HG03025 (cell line): ENCODE results near the gene TMEM62.
"Not testable (repeated sequence)": the region's sequence is repeated elsewhere in the genome, so short reads cannot be mapped to it uniquely, and the experiment has no call there.

Experiments
- ATAC-seq: cut with Tn5 transposase; IDR thresholded peaks from one replicate; pipeline ENCODE4 v1.9.1; 2021; ENCODE audit warnings: mild to moderate bottlenecking, moderate library complexity; ENCODE audit not compliant: unreplicated experiment, low FRiP score

The TMEM62 gene

DNA sequence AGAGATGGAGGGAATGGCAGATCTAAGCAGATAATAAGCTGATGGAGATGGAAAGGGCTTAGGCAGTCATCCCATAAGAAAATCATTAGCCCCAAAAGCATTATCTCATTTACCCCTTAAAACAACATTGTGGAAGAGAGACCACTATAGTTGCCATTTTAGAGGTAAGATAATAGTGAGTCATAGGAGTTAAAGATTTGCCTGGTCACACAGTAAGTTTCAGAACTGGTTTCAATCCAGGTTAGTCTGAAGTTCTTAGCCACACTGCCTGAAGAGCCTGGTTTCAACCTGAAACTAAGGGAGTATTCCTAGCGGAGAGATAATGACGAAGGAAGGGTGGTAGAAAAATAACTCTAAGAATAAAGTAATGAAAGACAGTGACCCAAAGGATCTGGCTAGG, 14.6 kb upstream of the TMEM62 start:
- ATAC-seq: no peak

- no peak for ATAC-seq
Observed at GRCh38 chr15:43121863-43122262, 11.5 kb upstream of the TMEM62 start.

GRCh38 chr15:43125100-43125661, 8.2 kb upstream of the TMEM62 start:
- ATAC-seq: no peak

DNA sequence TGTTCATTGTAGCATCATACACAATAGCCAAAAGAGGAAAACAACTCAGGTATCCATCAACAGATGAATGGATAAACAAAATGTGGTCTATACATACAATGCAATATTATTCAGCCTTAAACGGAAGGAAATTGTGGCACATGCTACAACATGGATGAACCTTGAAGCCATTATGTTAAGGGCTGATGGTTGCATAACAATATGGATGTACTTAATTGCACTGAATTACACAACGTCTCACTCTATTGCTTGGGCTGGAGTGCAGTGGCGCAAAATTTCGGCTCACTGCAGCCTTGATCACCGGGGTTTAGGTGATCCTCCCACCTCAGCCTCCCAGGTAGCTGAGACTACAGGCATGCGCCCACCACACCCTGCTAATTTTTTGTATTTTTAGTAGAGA, 7.0 kb upstream of the TMEM62 start:
- no peak for ATAC-seq

DNA sequence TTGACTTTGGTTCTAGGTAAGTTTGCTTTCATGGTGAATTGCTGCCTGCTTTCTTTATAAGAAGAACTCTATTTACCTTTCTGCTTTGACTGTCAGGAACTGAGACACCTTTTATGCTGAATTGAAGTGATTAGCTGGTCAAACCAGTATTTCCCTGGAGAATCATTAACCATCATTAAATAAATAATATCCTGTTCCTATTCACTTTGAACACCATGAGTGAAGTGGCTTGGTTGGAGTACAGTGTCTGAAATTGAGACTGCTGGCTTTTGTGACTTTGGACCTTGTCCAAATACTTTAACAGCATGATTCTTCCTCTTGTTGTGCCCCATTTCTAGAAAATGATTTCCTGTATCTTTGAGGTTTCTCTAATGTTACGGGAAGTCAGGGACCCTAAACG, 5.6 kb upstream of the TMEM62 start:
- ATAC-seq: no peak

- not testable (repeated sequence) for ATAC-seq
Observed at GRCh38 chr15:43128174-43128979, 5.0 kb upstream of the TMEM62 start.

DNA sequence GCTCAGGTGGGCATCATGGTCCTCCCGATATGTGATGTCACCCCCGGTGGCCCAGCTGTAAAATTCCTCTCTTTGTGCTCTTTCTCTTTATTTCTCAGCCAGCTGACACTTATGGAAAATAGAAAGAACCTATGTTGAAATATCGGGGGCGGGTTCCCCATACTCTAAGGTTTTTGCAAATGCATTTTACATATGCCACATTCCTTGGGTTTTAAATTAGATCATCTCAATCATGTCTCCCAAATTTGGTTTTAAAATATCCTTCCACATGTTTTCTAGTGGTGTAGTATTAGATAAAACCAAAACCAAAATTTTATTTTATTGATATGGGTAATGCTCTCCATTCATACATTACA, 4.4 kb upstream of the TMEM62 start:
- no peak for ATAC-seq

DNA sequence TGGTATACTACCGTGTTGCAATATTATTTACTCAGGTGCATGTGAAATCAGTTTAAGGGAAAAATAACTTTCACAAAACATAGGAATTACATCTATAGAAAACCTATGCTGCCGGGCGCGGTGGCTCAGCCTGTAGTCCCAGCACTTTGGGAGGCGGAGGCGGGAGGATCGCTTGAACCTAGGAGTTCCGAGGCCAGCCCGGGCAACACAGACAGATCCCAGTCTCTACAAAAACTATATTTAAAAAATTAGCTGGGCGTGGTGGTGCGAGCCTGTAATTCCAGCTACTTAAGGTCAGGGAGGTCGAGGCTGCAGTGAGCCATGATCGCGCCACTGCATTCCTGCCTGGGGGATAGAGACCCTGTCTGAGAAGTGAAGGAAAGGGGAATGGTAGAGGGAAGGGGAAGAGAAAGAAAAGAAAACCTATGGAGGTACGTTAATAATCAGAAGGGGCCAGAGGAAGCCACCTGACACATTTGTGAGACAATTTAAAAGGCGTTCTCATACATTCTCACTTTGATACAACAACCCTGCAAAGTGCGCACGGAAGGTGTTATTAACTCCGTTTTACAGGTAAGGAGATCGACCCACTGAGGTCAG, 456 bp upstream of the TMEM62 start:
- ATAC-seq: no peak

GRCh38 chr15:43134157-43134635, 810 bp downstream of the TMEM62 start:
- peak; percentile 6 for ATAC-seq

DNA sequence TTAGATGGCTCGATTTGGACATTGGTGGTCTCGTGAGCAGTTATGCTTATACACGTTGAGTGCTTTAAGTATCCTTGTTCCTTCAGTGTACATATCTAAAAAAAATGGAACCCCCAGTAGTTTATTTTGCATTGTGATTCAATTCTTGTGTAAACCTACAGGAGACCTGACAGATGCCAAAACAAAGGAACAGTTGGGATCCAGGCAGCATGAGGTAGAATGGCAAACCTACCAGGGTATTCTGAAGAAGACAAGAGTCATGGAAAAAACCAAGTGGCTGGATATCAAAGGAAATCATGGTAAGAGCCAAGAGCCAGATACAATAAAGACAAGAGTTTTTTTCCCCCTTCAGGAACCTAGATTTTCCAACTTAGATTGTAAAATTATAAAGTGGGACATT, 2.0 kb downstream of the TMEM62 start:
- ATAC-seq: no peak

GRCh38 chr15:43143203-43143941, 10.0 kb downstream of the TMEM62 start:
- no peak for ATAC-seq

DNA sequence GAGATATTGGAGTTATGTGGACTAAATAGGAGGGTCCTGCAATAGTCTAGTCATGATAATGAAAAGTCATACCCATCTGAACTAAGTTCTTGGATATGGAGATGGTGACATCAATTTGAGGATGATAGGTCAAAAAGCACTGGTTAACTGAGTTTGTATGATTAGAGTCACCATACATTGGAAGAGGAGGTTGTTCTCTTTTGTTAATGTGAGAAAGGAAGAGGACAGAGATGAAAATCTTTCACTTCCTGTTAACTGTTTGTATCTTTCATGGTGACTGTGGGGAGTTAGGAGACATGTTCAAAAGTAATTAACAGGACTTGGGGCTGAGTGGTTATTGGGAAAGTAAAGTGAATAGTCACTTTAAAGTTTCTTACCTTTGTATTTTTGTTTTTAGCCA, 11.1 kb downstream of the TMEM62 start:
- ATAC-seq: no peak

DNA sequence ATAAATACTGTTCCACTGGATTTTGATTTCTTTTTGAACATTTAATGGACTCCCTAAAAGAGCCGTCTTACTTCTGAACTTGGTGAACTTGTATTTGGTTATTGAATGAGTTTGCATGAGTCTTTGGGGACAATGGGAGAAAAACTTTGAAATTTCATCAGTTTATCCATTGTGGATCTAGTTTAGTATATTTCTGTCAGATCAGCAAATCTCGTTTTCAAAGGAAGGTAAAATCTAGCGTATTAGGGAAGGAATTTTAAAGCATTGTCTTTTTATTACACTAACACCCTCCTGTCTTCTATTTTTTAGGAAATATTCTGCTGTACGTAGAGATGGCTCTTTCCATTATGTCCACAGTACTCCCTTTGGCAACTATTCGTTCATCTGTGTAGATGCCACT, 12.8 kb downstream of the TMEM62 start:
- no peak for ATAC-seq

GRCh38 chr15:43150191-43150929, 17.0 kb downstream of the TMEM62 start:
- ATAC-seq: no peak

DNA sequence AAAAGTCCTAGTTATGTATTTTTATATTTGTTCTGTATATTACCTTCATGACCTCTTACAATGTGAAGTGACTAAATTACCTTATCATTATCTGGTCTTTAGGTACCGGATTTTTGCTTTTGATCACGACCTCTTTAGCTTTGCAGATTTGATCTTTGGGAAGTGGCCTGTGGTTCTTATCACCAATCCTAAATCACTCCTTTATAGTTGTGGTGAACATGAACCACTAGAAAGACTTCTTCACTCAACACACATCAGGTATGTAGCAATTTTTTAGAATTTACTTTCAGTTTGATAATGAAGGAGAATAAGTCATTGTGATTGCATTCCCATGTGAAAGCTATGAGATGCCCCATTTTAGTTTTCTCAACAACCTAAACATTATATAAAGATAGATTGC, 18.3 kb downstream of the TMEM62 start:
- ATAC-seq: no peak

DNA sequence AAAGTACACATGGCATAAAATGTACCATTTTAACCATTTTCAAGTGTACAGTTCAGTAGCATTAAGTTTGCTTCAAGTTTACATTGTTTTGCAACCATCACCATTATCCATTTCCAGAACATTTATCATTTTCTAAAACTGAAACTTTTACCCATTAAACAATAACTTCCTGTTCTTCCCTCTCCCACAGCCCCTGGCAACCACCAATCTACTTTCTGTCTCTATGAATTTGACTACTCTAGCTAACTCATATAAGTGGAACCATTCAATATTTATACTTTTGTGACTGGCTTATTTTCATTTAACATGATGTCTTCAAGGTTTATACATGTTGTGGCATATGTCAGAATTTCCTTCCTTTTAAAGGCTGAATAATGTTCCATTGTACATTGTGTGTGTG, 19.9 kb downstream of the TMEM62 start:
- no peak for ATAC-seq

GRCh38 chr15:43165801-43166325, 32.5 kb downstream of the TMEM62 start:
- no peak for ATAC-seq

GRCh38 chr15:43167261-43167660, 33.9 kb downstream of the TMEM62 start:
- not testable (repeated sequence) for ATAC-seq

DNA sequence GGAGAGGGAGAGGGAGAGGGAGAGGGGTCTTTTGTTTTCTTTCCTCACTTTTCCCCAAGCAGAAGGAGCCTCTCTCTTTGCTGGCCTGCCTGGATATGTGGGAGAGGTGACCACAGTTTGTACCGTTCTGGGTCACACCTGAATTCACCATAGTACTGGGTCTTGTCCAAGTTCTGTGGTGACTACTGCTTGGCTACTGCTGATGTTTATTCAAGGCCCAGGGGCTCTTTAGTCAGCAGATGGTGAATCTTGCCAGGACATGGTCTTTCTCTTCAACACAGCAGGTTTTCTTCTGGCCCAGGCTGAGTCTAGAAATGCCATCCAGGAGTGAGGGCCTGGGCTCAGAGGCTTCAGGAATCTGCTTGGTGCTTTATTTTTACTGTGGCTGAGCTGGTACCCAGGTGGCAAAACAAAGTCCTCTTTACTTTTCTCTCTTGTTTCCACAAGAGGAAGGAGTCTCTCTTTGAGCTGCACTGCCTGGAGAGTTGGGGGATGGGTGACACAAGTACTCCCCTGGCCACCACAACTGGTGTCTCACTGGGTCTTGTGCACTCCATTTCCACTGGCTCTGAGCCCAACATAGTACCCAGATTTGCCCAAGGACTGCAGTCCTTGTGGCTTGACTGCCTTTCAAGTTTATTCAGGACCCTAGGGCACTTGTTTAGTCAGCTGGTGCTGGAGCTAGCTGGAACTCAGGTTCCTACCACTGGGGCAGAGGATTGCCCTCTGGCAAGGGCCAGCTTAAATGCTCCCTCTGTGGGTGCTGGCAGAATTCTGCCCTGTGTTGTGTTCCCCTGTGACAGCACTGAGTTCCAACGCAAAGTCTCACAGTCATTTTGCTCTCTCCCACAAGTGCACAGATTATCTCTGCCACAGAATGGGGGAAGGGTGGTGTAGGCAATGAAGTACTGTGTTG, 35.1 kb downstream of the TMEM62 start:
- no peak for ATAC-seq
